MCF 10A (cell line): ENCODE results near the gene IL3. TPM values are rescaled to one million over a fixed set of nuclear protein-coding genes. Genes with fewer than 3 reads are reported as not detected.

ENCODE experiments used
- BruUV-seq: library from RNA; stranded (reverse); fragments of 400-500 nt; replicated peaks from 2 replicates; lab custom pipeline; 2021; lab: Mats Ljungman, UMichigan
- CTCF ChIA-PET: fragments of 300-600 bp; sonication (Branson Sonifier 250); formaldehyde crosslinking; extraction: SDS; loops from one replicate; lab custom pipeline; 2021; ENCODE audit warnings: antibody characterized with exemption, inconsistent platforms; lab: Yijun Ruan, JAX
- POLR2A ChIA-PET: fragments of 300-600, 350-650 bp; sonication (Branson Sonifier 250); formaldehyde crosslinking; extraction: SDS; loops from one replicate; lab custom pipeline; 2020; ENCODE audit warnings: antibody characterized with exemption, inconsistent platforms; lab: Yijun Ruan, JAX
- DNase-seq: peaks from one replicate; pipeline ENCODE4 v3.0.0-alpha.2; 2018; ENCODE audit not compliant: unreplicated experiment
- H3K27ac Mint-ChIP-seq: one replicate; pipeline ENCODE4 v1.8.0; 2022; ENCODE audit warnings: mild to moderate bottlenecking, low read depth, mixed read lengths; ENCODE audit not compliant: unreplicated experiment
- H3K27me3 Mint-ChIP-seq: one replicate; pipeline ENCODE4 v1.8.0; 2022; ENCODE audit warnings: mixed read lengths; ENCODE audit not compliant: insufficient read depth, unreplicated experiment
- H3K36me3 Mint-ChIP-seq: one replicate; pipeline ENCODE4 v1.8.0; 2022; ENCODE audit warnings: mild to moderate bottlenecking, moderate library complexity, mixed read lengths; ENCODE audit not compliant: insufficient read depth, unreplicated experiment
- H3K4me1 Mint-ChIP-seq: one replicate; pipeline ENCODE4 v1.8.0; 2022; ENCODE audit warnings: mixed read lengths; ENCODE audit not compliant: insufficient read depth, unreplicated experiment
- H3K4me3 Mint-ChIP-seq: one replicate; pipeline ENCODE4 v1.8.0; 2022; ENCODE audit warnings: mild to moderate bottlenecking, moderate library complexity, mixed read lengths; ENCODE audit not compliant: unreplicated experiment
- H3K9me3 Mint-ChIP-seq: one replicate; pipeline ENCODE4 v1.8.0; 2022; ENCODE audit warnings: mixed read lengths; ENCODE audit not compliant: unreplicated experiment
- intact Hi-C: fragments of 100-400 bp; cut with micrococcal nuclease; formaldehyde crosslinking; loops from 2 replicates; pipeline ENCODE4 v1.14.1; 2022
- total RNA-seq: library from RNA; stranded (reverse); gene quantifications from 2 replicates; pipeline ENCODE4 v1.2.3, GENCODE V29; 2022
- TF ChIP-seq, protein P1 (sequence below): fragments of 200-600 bp; IDR thresholded peaks from one replicate; pipeline ENCODE4 v1.8.0; 2022; ENCODE audit warnings: antibody characterized with exemption, mild to moderate bottlenecking; ENCODE audit not compliant: unreplicated experiment

IL3 gene
- total RNA-seq, 1 experiment from 2014 or later: not detected

- ChIA-PET CTCF (interaction anchor here (0.7 to 2.2 kb wide), 3 partner anchors 33 to 302 kb away, joined by 3 to 8 read pairs (median 3); no protein-coding TSS in a partner anchor), POLR2A (interaction anchor here (1.0 kb wide), 1 partner anchor 150 kb away, joined by 3 read pairs; no protein-coding TSS in a partner anchor)
- TF ChIP-seq, protein P1, sequence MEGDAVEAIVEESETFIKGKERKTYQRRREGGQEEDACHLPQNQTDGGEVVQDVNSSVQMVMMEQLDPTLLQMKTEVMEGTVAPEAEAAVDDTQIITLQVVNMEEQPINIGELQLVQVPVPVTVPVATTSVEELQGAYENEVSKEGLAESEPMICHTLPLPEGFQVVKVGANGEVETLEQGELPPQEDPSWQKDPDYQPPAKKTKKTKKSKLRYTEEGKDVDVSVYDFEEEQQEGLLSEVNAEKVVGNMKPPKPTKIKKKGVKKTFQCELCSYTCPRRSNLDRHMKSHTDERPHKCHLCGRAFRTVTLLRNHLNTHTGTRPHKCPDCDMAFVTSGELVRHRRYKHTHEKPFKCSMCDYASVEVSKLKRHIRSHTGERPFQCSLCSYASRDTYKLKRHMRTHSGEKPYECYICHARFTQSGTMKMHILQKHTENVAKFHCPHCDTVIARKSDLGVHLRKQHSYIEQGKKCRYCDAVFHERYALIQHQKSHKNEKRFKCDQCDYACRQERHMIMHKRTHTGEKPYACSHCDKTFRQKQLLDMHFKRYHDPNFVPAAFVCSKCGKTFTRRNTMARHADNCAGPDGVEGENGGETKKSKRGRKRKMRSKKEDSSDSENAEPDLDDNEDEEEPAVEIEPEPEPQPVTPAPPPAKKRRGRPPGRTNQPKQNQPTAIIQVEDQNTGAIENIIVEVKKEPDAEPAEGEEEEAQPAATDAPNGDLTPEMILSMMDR: no peak
- H3K4me1 Mint-ChIP-seq: peaks cover 33% of the 10 kb centered on the region
- no peaks in the 10 kb centered on the region for H3K27me3 Mint-ChIP-seq
- BruUV-seq: no TSS peak
- H3K27ac Mint-ChIP-seq: no peak overlapping the region
- no peak overlapping the region for H3K4me3 Mint-ChIP-seq
- intact Hi-C loops: no loop called here
- no peaks in the 10 kb centered on the region for H3K9me3 Mint-ChIP-seq
- no peaks in the 10 kb centered on the region for H3K36me3 Mint-ChIP-seq
- DNase-seq: no peak
These were observed 37.7 kb downstream of the IL3 start for GRCh38 chr5:132098151-132098594.

DNA sequence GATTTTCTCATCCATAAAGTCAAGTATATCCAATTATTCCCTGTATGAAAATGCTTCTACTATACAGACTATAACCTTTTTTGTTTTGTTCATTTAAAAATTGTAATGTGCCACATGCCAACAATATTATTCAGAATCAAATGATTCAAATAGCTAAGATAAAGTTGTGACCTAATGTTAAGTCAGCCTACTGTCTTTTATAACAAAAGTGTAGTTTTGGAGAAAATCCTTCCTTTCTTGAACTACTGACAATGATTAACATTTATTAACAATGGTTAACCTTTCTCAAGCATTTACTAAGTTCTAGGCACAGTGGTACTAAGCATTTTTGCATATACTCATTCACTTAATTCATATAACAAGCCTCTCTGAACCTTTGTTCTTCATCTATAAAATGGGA lies 38.2 kb downstream of the IL3 start:
- POLR2A ChIA-PET: interaction anchor here (0.6 to 1.0 kb wide), 2 partner anchors 129 to 150 kb away, joined by 3 read pairs; partner anchors contain the start of gene P4HA2
- Mint-ChIP-seq H3K27me3 (no peaks in the 10 kb centered on the region), H3K36me3 (no peaks in the 10 kb centered on the region), H3K4me1 (peaks cover 35% of the 10 kb centered on the region), H3K4me3 (no peak overlapping the region), H3K27ac (no peak overlapping the region), H3K9me3 (no peaks in the 10 kb centered on the region)
- CTCF ChIA-PET: interaction anchor here (0.7 to 1.5 kb wide), 2 partner anchors 33 to 303 kb away, joined by 3 read pairs; no protein-coding TSS in a partner anchor
- intact Hi-C loops: no loop called here
- no TSS peak for BruUV-seq
- TF ChIP-seq, protein P1: no peak
- DNase-seq: no peak

DNA sequence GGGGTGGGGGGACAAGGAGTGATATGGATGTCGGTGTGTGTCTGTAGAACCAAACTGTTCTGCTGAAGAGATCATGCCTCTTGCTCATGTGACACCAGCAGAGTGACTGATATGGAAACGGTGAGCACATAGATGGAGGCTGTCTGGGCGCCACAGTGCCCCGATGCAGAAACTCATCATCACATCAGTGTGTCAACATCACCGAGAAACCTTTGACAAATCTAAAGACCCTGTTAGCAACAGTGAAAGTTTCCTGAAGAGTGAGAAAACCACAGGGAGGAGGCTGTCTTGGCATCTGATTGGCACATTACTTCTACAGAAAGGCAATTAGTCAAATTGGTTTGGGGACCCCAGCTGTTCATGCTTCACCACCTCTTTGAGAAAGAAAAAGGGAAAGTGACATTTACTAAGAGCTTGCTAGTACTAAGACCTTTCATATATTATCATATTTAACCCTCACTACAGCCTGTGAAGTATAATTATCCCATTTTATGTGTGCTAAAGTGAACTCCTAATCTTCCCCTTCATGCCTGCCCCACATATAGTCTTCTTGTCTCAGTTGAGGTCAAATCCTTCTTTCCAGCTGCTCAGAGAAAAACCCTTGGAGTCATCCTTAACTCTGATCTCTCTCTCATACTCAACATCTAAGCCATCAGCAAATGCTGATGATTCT lies 38.8 kb downstream of the IL3 start:
- BruUV-seq: no TSS peak
- Mint-ChIP-seq H3K9me3 (no peaks in the 10 kb centered on the region), H3K4me1 (peaks cover 35% of the 10 kb centered on the region), H3K4me3 (no peak overlapping the region), H3K27ac (no peak overlapping the region), H3K36me3 (no peaks in the 10 kb centered on the region), H3K27me3 (no peaks in the 10 kb centered on the region)
- intact Hi-C loops: no loop called here
- ChIA-PET CTCF (interaction anchor here (0.7 to 0.8 kb wide), 2 partner anchors 508 to 702 kb away, joined by 3 read pairs; no protein-coding TSS in a partner anchor), POLR2A (interaction anchor here (0.6 to 1.0 kb wide), 2 partner anchors 128 to 149 kb away, joined by 3 read pairs; partner anchors contain the start of gene P4HA2)
- TF ChIP-seq, protein P1: no peak
- no peak for DNase-seq

DNA sequence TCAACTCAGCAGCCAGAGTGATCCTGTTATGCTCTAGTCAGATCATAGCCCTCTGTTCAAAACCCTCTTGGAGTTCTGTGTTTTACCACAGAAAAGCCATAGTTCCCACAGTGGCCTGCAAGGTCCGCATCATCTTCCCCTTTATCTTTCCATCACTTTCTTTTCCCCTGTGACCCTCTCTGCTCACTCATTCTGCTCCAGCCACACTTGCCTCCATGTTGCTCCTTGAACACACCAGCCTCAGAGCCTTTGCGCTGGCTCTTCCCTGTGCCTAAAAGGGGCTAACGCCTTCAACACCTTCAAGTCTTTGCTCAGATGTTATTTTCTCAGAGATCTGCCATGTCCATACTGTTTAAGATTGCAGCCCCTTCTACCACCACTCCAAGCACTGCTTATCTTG lies 39.5 kb downstream of the IL3 start:
- POLR2A ChIA-PET: no interaction called here
- Mint-ChIP-seq H3K9me3 (no peaks in the 10 kb centered on the region), H3K27me3 (no peaks in the 10 kb centered on the region), H3K27ac (no peak overlapping the region), H3K4me3 (no peak overlapping the region), H3K4me1 (peaks cover 39% of the 10 kb centered on the region), H3K36me3 (no peaks in the 10 kb centered on the region)
- CTCF ChIA-PET: interaction anchor here (0.8 kb wide), 1 partner anchor 508 kb away, joined by 3 read pairs; no protein-coding TSS in a partner anchor
- no TSS peak for BruUV-seq
- intact Hi-C loops: no loop called here
- DNase-seq: no peak
- TF ChIP-seq, protein P1: no peak
